ENCODE measurements around the gene PPP1R15B.

The PPP1R15B gene

GRCh38 chr1:204376919-204377799, 34.5 kb downstream of the PPP1R15B start:
- intact Hi-C loops (cut with DNase I) = no loop called here
- peak in 1 of 10 donors; percentile 13 for DNase-seq

- intact Hi-C loops (cut with DNase I) = no loop called here
- DNase-seq = no peak
Measured at GRCh38 chr1:204376465-204376864, 35.2 kb downstream of the PPP1R15B start.

GRCh38 chr1:204373911-204374310, 37.7 kb downstream of the PPP1R15B start:
- intact Hi-C loops (cut with DNase I) = no loop called here
- no peak for DNase-seq

- intact Hi-C loops (cut with DNase I) = no loop called here
- DNase-seq = peak in 5 of 10 donors; percentile 40 to 94 (median 58)
Measured at GRCh38 chr1:204370176-204370575, 41.4 kb downstream of the PPP1R15B start.

GRCh38 chr1:204368996-204369726, 42.5 kb downstream of the PPP1R15B start:
- peak in 7 of 10 donors; percentile 36 to 90 (median 50) for DNase-seq
- intact Hi-C loops (cut with DNase I) = loop anchor here (10.0 kb wide), 1 partner anchor 504 kb away; the partner anchor contains the start of gene SNRPE

GRCh38 chr1:204367956-204368355, 43.7 kb downstream of the PPP1R15B start:
- intact Hi-C loops (cut with DNase I) = loop anchor here (10.0 kb wide), 1 partner anchor 503 kb away; the partner anchor contains the start of gene SNRPE

GRCh38 chr1:204367193-204367858, 44.3 kb downstream of the PPP1R15B start:
- intact Hi-C loops (cut with DNase I) = loop anchor here (10.0 kb wide), 1 partner anchor 503 kb away; the partner anchor contains the start of gene SNRPE
- peak in 1 of 10 donors; percentile 32 for DNase-seq

More at GRCh38 chr1:204367956-204368355, 43.7 kb downstream of the PPP1R15B start:
- DNase-seq = peak in 1 of 10 donors; percentile 55

- no peak for DNase-seq
- intact Hi-C loops (cut with DNase I) = loop anchor here (10.0 kb wide), 1 partner anchor 502 kb away; the partner anchor contains the start of gene SNRPE
Measured at GRCh38 chr1:204366759-204367158, 44.9 kb downstream of the PPP1R15B start.

- intact Hi-C loops (cut with DNase I) = loop anchor here (1.0 to 10.0 kb wide), 5 partner anchors 101 to 499 kb away; partner anchors contain the start of gene SNRPE
- DNase-seq = peak in 8 of 10 donors; percentile 65 to 93 (median 71)
Measured at GRCh38 chr1:204363335-204364114, 48.1 kb downstream of the PPP1R15B start.

- intact Hi-C loops (cut with DNase I) = loop anchor here (1.0 to 10.0 kb wide), 5 partner anchors 100 to 498 kb away; partner anchors contain the start of gene SNRPE
- DNase-seq = no peak
Measured at GRCh38 chr1:204362984-204363334, 48.7 kb downstream of the PPP1R15B start.

- no peak for DNase-seq
- intact Hi-C loops (cut with DNase I) = loop anchor here (2.0 to 10.0 kb wide), 2 partner anchors 99 to 497 kb away; partner anchors contain the start of gene SNRPE
Measured at GRCh38 chr1:204361781-204362180, 49.8 kb downstream of the PPP1R15B start.

- intact Hi-C loops (cut with DNase I) = loop anchor here (10.0 kb wide), 1 partner anchor 497 kb away; the partner anchor contains the start of gene SNRPE
- DNase-seq = no peak
Measured at GRCh38 chr1:204361341-204361771, 50.3 kb downstream of the PPP1R15B start.

GRCh38 chr1:204360314-204360713, 51.3 kb downstream of the PPP1R15B start:
- DNase-seq = no peak
- intact Hi-C loops (cut with DNase I) = loop anchor here (10.0 kb wide), 1 partner anchor 496 kb away; the partner anchor contains the start of gene SNRPE

GRCh38 chr1:204359474-204360255, 52.0 kb downstream of the PPP1R15B start, which contains the start of gene PLEKHA6:
Gene PLEKHA6 (minus strand): TSS chr1:204359929. CDS start chr1:204273727, 86,202 bp downstream.
- peak; percentile 69 to 97 (median 84) for DNase-seq

GRCh38 chr1:204359131-204359473, 52.5 kb downstream of the PPP1R15B start:
- no peak for DNase-seq
- intact Hi-C loops (cut with DNase I) = loop anchor here (10.0 kb wide), 1 partner anchor 54 kb away; no protein-coding TSS in a partner anchor

More at GRCh38 chr1:204359474-204360255, 52.0 kb downstream of the PPP1R15B start, which contains the start of gene PLEKHA6:
- intact Hi-C loops (cut with DNase I) = loop anchor here (10.0 kb wide), 2 partner anchors 55 to 495 kb away; partner anchors contain the start of gene SNRPE

- intact Hi-C loops (cut with DNase I) = loop anchor here (10.0 kb wide), 1 partner anchor 54 kb away; no protein-coding TSS in a partner anchor
- DNase-seq = peak in 3 of 10 donors; percentile 22 to 85 (median 81)
Measured at GRCh38 chr1:204358605-204359004, 53.0 kb downstream of the PPP1R15B start.

- intact Hi-C loops (cut with DNase I) = loop anchor here (10.0 kb wide), 1 partner anchor 53 kb away; no protein-coding TSS in a partner anchor
- DNase-seq = peak in 8 of 10 donors; percentile 44 to 93 (median 58)
Measured at GRCh38 chr1:204357551-204358490, 53.8 kb downstream of the PPP1R15B start.
